DMS 273 (cell line): ENCODE measurements around the gene HBS1L.

Experiments
- DNase-seq: peaks from one replicate; lab custom pipeline; 2025; ENCODE audit not compliant: unreplicated experiment; lab: John Stamatoyannopoulos, UW

The HBS1L gene

GRCh38 chr6:134951494-134952263 lies 102.9 kb downstream of the HBS1L start:
- no peak for DNase-seq

DNA sequence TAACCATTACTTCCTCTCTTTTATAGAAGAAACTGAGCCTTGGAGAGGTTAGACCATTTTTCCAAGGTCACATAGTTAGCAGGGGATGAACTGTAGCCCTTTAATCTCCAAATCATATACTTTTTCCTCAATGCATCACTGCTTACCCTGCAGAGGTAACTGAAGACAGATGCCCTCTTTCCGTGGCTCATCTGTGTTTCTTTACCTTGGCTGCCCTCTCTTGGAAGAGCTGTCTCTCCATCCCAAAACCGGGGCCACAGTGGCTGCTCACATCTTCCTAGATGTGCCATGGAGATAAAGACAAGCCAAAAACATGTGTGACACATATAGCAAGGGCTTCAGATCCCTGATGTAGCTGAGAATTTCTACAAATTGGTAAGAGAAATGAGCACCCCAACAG lies 104.1 kb downstream of the HBS1L start:
- DNase-seq = no peak

- no peak for DNase-seq
Measured at GRCh38 chr6:134949927-134950326, 104.7 kb downstream of the HBS1L start, which contains the start of gene ALDH8A1. Gene ALDH8A1, minus strand, starts transcription at chr6:134950101. Its CDS starts 48 bp downstream, at chr6:134950053.

DNA sequence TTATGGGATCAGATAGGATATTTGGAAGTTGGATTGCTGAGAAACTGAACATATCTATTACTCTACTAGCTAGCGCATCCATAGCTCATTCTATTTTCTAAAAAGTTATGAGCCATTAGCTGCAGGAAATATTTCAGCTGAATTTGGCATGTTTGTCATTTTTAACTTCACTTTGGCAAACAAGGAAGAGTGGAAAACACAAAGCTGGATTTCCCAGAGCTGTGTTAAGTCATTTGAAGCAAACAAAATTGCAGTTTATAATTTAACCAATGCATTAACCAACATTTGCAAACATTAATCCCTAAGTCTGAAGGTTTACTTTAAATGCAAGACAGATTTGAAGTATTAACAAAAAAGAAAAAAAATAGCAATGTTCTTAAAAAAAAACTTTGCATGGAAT lies 105.9 kb downstream of the HBS1L start:
- no peak for DNase-seq

DNA sequence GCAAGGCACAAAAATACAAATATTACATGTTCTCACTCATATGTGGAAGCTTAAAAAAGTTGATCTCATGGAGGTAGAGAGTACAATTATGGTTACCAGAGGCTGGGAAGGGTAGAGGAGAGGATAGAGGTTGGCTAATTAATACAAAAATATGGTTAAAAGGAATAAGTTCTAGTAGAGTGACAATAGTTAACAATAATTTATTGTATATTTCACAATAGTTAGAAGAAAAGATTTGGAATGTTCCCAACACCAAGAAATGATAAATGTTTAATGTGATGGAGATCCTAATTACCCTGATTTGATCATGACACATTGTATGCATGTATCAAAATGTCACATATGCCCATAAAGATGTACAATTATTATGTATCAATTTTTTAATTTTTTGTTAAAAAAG lies 106.5 kb downstream of the HBS1L start:
- no peak for DNase-seq

GRCh38 chr6:134945045-134945444 lies 109.6 kb downstream of the HBS1L start:
- no peak for DNase-seq

GRCh38 chr6:134943522-134944111 lies 111.0 kb downstream of the HBS1L start:
- DNase-seq = no peak

DNA sequence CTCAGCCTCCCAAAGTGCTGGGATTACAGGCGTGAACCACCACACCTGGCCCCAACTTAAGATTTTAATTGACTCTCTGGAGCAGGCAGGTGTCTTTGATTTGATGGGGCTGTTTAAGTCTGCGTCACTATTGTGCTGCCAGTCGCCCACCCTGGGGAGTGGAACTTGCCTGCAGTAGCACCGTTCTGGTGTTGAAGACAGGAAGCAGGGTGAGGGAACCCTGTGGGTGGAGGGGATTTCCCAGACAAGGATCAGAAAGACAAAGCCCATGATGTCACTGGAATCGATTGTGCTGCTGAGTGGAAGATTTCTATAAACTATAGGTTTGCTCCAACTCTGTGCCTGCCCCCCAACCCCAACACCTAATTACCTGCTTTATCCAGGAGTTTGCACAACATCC lies 115.7 kb downstream of the HBS1L start:
- no peak for DNase-seq

- no peak for DNase-seq
Measured at GRCh38 chr6:134937426-134937825, 117.2 kb downstream of the HBS1L start.

- no peak for DNase-seq
Measured at GRCh38 chr6:134936931-134937330, 117.7 kb downstream of the HBS1L start.

GRCh38 chr6:134936476-134936875 lies 118.1 kb downstream of the HBS1L start:
- no peak for DNase-seq

DNA sequence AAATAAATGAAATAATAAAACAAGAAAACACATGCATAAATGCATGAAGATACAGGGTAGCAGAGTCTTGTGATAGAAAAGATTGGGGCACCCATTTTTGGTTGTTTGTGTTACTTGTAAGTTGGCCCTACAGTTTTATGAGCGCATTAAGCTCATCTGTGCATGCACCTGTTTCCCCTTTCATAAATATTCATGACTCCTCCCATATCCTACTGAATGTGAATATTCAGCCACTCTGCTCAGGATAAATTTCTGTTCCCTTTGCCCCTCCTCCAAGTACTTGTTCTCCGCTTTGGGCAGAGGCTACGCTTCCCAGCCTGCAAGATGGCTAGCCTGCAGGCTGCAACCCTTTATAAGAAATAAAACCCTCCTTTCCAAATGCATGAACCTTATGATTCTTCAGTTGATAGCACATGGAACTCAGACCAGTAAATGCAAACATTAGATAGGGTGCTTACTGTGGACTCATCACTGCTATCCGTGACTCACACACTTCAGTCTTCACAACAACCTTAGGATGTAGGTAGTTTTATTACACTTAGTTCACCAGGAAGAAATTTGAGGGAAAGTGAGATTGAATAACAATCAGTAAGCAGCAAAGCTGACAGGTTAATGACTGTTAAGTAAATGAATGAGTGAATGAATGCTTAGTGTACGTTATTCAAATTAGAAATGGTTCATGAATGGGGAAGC lies 119.7 kb downstream of the HBS1L start:
- DNase-seq = no peak

DNA sequence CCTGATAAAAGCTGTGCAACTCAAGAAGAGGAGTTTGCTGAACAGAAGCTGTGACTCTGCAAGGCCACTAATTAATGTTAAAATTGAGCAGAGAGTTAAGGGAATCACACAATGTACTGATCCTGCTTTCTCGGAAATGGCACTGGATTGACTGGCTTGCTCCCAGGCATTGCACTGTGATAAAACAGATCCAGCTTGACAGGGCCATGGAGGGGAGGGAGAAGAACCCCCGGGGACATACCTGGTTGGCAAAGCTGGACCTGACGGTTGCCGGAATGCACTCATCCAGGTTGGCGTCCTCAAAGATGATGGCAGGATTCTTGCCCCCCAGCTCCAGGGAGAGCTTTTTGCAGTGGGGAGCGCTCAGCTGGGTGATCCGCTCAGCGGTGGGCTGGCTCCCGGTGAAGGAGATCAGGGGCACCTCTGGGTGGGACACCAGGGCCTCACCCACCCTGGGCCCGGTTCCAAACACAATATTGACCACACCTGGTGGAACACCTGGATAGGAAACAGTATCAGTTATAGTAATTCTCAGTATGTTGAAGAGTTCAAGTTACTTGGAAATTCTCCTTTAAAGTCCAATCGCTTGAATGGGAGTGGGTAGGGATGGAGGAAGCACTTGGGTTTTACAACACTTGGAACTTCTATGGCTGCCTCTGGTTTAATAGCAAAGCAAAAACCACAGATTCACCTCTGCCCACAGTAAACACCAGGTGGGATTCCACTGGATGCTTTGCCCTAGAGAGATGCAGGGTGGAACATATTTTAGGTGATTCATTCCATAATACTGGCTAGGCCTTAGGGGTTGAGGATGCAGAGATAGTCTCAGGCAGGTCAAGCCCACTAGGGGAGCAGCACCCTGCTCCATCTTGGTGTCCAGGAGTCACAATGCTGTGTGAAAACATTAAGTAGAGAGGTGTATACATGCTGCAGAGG lies 121.8 kb downstream of the HBS1L start:
- DNase-seq = no peak

GRCh38 chr6:134932098-134932497 lies 122.5 kb downstream of the HBS1L start:
- no peak for DNase-seq

DNA sequence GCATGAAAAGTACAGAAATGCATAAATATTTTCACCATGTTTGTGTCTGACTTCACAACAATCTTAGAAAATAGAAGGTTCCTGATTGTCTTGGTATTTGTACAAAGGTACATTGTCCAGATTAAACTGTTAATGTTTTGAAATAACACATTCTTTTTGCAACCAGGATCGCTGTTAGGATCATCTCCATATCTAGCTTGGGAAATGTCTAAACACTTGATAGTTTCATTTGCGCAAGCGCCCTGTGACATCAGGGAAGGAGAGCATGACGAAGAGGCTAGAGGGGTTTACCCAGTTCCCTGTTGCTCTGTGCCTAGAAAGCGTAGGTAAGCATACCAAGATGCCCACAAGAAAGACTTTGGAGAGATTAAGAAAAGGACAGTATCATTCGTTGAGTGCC lies 124.2 kb downstream of the HBS1L start:
- DNase-seq = no peak

DNA sequence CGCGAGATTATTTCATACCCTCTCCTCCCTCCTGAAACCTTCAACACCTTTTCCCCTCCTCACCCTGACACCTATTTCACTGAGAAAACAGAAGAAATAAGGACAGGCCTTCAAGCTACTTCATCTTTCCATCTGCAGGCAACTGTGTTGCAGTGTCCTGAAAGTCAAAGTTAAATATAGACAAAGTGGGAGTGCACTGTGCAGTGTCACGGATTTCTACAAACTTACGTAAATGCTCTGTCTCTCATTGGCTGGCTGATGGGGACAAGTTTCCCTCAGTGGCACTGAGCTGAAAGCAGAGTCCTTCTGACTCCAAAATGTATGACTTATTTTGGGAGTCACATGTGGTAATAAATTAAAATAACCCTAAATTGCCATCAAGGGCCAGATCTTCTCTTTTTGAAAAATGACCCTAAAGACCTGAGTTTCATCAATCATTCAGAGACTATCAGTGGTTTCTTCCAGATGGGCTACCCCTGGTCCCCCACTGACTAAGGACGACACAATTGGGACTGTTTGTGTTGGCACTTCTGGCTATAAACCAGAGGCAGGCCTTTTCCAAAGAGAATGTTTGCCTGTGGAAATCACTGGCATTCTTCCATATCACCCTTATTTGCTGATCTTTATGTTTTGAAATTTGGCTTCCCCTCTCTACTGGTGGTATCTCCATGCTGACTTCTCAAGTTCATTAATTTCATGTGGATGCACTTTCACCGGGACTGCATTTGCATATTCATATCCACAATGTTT lies 126.3 kb downstream of the HBS1L start:
- no peak for DNase-seq

DNA sequence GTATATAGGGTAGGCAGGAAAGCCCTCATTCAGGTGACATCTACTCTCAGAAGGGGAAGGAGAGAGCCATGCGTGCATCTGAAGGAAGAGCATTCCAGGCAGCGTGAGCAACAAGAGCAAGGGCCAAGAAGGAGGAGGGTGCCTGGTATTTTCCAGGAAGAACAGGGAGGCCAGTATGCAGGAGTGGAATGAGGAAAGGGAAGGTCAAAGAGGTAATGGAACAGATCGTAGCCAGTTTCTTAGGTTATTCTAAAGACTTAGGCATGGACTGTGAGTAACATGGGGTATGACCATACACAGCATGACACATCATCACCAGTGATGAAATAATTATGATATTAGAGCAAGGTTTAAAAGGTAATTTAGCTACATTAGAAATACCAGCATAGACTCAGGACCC lies 128.8 kb downstream of the HBS1L start:
- DNase-seq = no peak

GRCh38 chr6:134921721-134922261 lies 132.8 kb downstream of the HBS1L start:
- peak; percentile 95 for DNase-seq

GRCh38 chr6:134921276-134921675 lies 133.3 kb downstream of the HBS1L start:
- no peak for DNase-seq

DNA sequence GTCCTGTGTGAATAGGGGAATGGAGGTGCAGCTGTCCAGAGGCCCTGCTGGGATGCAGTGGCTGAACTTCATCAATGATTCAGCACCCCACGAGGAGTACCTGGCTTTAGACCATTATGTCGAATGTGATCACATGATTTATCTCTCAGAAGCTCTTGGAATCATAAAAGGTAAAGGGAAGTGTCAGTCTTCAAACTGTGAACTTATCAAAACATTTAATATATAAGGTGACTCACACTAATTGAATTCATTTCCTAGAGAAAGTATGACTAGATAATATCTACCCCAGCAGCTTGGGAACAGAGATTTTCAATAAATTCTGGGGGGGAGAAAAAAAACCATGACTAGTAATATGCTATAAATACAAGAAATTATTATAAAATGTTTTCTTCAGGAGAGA lies 134.2 kb downstream of the HBS1L start:
- DNase-seq = no peak
